HL-60/S4 treated with phorbol 12-myristate 13-acetate at 8.2 ng/mL for 4 days and 3 days (cell line): ENCODE data around the gene BNIP3.
"Not testable (repeated sequence)": the region's sequence is repeated elsewhere in the genome, so short reads cannot be mapped to it uniquely, and the experiment has no call there.

Experiments used
- in situ Hi-C: fragments of 300-500 bp; cut with MboI; formaldehyde crosslinking; loops from 2 replicates; pipeline ENCODE4 v1.15.0; 2022; ENCODE audit warnings: low sequenced_read_pairs

BNIP3 gene

DNA sequence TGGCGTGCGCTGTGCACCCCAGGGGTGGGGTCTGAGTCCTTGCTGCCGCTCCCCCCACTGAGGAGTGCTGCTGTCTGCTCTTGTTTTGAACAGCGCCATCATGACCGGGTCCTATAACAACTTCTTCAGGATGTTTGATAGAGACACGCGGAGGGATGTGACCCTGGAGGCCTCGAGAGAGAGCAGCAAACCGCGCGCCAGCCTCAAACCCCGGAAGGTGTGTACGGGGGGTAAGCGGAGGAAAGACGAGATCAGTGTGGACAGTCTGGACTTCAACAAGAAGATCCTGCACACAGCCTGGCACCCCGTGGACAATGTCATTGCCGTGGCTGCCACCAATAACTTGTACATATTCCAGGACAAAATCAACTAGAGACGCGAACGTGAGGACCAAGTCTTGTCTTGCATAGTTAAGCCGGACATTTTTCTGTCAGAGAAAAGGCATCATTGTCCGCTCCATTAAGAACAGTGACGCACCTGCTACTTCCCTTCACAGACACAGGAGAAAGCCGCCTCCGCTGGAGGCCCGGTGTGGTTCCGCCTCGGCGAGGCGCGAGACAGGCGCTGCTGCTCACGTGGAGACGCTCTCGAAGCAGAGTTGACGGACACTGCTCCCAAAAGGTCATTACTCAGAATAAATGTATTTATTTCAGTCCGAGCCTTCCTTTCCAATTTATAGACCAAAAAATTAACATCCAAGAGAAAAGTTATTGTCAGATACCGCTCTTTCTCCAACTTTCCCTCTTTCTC, 26.0 kb downstream of the BNIP3 start:
- in situ Hi-C loops: no loop called here

GRCh38 chr10:131954356-131954965, 27.3 kb downstream of the BNIP3 start:
- in situ Hi-C loops: no loop called here

DNA sequence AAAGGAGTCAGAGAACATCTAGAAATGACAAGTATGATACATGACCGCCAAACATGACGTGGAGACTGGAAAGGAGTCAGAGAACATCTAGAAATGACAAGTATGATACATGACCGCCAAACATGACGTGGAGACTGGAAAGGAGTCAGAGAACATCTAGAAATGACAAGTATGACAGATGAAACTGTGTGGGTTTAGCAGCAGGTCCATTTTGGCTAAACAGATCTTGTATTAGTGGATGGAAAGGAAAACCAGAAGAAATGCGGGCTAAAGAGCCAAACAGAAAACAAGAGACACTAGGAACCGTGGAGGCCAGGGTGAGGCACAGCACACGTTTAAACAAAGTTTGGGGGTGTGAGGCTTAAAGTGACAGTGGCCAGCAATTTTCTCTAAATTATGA, 31.8 kb downstream of the BNIP3 start:
- in situ Hi-C loops: not testable (repeated sequence)

GRCh38 chr10:131949041-131949862, 32.5 kb downstream of the BNIP3 start:
- in situ Hi-C loops: no loop called here

GRCh38 chr10:131948501-131948900, 33.2 kb downstream of the BNIP3 start:
- in situ Hi-C loops: no loop called here

DNA sequence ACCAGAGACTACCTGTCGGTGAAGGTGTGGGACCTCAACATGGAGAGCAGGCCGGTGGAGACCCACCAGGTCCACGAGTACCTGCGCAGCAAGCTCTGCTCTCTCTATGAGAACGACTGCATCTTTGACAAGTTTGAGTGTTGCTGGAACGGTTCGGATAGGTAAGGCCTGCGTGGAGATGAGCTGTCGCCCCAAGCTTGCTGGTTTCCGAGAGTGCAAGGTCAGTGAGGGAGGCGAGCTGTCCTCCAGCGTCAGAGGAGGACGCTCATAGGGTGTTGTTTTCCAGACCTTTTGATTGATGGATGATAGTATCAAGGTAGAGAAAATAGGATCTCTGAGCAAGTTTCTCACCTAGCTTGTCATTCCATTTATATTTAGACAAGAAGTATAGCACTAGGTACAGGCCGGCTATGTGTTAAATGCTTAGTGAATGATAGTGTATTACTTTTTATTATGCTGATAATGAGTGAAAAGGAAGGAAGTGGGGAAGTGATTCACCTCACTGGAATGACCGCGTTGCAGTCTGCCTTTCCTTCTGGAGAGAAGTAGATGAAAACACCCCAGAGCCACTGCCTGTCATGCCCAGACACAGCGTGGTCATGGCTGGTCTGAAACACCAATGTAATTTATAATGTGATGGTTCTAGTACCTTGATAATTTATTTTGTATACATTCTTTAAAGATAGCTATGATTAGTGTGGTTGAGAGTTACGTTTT, 33.9 kb downstream of the BNIP3 start:
- in situ Hi-C loops: no loop called here

DNA sequence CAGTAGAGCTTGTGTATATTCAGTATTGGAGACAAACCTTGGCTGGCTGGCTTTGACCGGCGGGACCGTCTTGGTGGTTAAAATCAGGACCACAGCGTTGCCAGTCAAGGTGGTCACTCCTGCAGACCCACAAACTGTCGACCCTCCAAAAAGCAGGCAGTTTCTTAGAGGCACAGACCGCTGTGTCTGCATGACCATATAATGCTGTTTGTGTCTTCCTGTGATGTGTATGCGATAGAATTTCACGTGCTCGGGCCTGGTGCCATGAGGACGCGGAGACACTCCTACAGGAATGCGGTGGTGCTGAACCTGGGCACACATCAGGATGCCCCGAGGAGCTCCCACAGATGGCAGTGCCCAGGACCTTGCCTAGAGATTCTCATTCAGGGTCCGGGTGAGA, 34.8 kb downstream of the BNIP3 start:
- in situ Hi-C loops: no loop called here

DNA sequence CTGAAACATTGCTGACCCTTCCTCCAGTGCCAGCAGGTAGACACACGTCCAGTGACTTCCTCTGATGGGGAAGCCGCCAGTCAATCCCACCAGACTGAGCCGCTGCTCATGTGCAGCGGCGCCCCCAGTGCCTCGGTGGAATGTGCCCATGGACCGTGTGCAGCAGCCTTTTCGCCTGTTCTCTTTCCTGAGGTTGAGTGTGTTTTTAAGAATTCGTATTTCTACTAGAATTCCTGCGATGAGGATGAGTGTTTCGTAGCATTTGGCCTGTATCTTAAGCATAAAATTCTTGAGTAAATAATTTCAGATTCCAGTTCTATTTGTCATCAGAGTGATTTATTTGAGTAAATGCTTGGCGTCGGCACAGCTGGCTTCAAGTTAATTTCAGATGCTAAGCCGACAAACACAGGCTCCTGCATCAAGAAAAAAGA, 35.4 kb downstream of the BNIP3 start:
- in situ Hi-C loops: no loop called here

GRCh38 chr10:131944976-131945695, 36.6 kb downstream of the BNIP3 start:
- in situ Hi-C loops: no loop called here

- in situ Hi-C loops: no loop called here
These were observed 37.3 kb downstream of the BNIP3 start for GRCh38 chr10:131944412-131944811.

DNA sequence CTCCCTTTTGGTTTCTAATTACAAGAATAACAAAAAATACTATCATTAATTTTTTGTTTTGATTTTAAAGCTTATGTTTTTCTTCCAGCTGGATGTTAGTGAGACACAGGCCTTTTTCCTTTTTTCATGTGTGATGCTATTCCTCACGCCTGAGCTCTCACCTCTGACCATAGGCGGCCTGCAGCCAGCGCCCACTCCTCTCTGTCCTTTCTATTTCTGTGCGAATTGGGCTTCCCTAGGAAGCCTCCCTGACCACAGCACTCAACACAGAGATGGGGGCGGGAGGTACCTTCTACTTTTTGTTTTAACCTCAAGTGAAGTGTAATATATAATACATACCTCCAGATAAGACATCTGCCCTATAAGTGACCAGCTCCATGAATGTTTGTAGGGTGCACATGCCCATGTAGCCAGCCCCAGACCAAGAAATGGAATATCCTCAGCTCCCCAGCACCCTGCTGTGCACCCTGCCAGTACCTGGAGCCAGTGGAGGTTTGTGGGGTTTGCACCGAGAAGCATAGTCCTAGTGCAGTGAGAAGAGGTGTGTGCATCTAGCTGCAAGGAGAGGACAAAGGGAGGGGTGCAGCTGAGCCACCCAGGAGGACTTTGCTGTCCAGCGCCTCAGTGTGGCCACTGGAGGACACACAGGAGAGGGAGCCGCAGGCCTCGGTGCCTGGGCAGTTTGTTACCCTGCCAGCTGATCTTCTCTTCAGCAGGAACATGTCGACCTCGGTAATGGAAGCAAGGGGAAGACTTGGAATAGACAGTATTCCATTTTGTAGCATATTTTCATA, 38.5 kb downstream of the BNIP3 start:
- in situ Hi-C loops: no loop called here

- in situ Hi-C loops: no loop called here
These were observed 39.3 kb downstream of the BNIP3 start for GRCh38 chr10:131942455-131942854.

DNA sequence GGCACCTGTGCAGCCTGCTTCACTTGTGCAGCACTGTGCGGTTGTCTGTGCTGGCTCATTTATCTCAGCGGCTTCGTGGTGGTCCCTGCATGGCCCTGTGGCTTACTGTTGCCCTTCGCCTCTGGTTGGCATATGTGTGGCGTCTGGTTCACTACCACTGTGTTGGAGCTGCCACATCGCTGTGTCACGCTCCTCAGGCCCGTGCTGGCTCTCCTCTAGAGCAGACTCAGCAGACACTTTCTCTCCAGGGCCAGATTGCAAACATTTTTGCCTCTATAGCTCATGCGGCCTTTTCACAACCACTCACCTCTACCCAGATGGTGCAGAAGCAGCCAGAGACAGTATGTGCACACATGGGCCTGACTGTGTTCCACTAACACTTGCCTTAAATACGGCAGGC, 43.0 kb downstream of the BNIP3 start:
- in situ Hi-C loops: no loop called here

DNA sequence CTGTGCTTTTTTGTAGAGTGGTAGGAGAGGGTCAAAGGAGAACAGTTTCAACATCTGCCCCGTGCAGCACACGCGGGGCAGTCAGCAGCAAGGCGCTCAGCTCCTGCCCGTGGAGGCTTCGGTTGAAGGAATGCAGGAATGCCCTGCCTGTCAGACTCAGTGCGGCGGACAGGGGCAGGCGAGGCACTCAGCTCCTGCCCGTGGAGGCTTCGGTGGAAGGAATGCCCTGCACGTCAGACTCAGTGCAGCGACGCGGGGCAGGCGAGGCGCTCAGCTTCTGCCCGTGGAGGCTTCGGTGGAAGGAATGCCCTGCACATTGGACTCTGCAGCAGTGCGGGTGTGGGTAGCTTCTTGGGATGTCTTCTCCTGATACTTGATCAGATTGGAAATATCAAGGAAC, 43.9 kb downstream of the BNIP3 start:
- in situ Hi-C loops: no loop called here

DNA sequence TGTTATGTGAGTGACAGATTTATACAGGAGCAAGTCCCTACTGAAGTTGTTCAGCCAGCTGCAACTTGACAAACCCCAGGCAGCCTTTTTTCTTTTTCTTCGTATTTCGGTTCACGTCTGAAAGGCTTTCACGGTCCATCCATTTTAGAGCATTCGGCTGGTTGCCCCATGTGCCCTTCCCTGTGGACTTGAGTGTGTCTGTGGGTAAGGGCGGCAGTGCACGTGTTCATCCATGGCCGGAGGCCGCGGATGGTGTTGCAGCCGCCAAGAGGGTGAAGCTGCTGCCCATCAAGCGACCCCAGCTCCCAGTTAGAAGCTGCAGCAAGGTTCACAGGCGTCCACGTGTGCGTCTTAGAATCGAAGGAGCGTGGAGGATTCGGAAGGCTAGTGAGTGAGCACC, 45.0 kb downstream of the BNIP3 start:
- in situ Hi-C loops: no loop called here

GRCh38 chr10:131936294-131936693, 45.4 kb downstream of the BNIP3 start:
- in situ Hi-C loops: no loop called here

GRCh38 chr10:131935260-131935659, 46.5 kb downstream of the BNIP3 start:
- in situ Hi-C loops: no loop called here

DNA sequence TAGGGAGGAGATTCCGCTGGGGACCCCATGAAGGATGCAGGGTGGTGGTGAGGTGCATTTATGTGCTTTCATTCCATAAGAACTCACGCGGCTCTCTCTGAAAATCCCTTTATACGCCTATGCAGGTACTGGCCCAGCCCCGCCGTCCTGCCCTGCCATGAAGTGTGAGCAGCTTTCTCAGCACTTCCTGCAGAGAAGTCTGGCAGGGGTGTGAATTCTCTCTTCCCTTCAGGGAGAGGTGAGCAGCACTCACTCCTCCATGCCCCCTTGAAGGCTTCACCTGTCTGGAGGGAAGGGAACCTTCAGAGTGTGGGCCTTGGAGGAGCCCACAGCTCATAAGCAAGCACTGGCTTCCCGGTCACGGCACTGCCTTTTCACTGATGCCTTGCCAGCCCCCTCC, 47.0 kb downstream of the BNIP3 start:
- in situ Hi-C loops: no loop called here

GRCh38 chr10:131933696-131934086, 48.0 kb downstream of the BNIP3 start:
- in situ Hi-C loops: no loop called here
